Breast epithelium (tissue), 3 donors: ENCODE data around the gene SNAI3.

Experiments used
- CTCF ChIP-seq, 3 donors: fragments of 450-650 bp; IDR thresholded peaks; one replicate each; pipeline ENCODE4 v1.5.1; 2016 to 2017; ENCODE audit warnings: antibody characterized with exemption in 3 of 3, mild to moderate bottlenecking in 3 of 3, moderate library complexity in 3 of 3
- POLR2A ChIP-seq: fragments of 450-650 bp; IDR thresholded peaks from one replicate; pipeline ENCODE4 v1.6.1; 2016; ENCODE audit warnings: antibody characterized with exemption, mild to moderate bottlenecking, moderate library complexity
- POLR2AphosphoS5 ChIP-seq, 3 donors: sonication (generic); formaldehyde crosslinking; IDR thresholded peaks; one replicate each; pipeline ENCODE4 v1.6.1; 2017; ENCODE audit warnings: antibody characterized with exemption in 3 of 3

- TF ChIP-seq POLR2A (no peak), CTCF (IDR thresholded peaks at IDR 0.05) (no peak), POLR2AphosphoS5 (IDR thresholded peaks at IDR 0.05) (no peak)
These were observed 34.1 kb downstream of the SNAI3 start for GRCh38 chr16:88651989-88652761.
